ENCODE data around the gene CRAT.

- no peak for TF ChIP-seq MYC (IDR thresholded peaks at IDR 0.05; ENCODE audit: borderline replicate concordance, low read length)
- no peak for TF ChIP-seq CTCF (IDR thresholded peaks at IDR 0.05)
- no peak for TF ChIP-seq FOSB (CRISPR knock-in tag; IDR thresholded peaks at IDR 0.05)
Measured at GRCh38 chr9:129063061-129063460, 47.5 kb downstream of the CRAT start.

Measured in A549 (cell line).